PC-3 (cell line): ENCODE results near the gene EFR3B. TPM values are rescaled to one million over a fixed set of nuclear protein-coding genes. Genes with fewer than 3 reads are reported as not detected.

Experiments
- ATAC-seq: fragments of 200-7000 bp; cut with Tn5 transposase; 2 replicates; pipeline ENCODE4 v1.9.1; 2020; ENCODE audit warnings: mild to moderate bottlenecking, moderate library complexity
- BruUV-seq: library from RNA; stranded (reverse); fragments of 400-500 nt; replicated peaks from 2 replicates; lab custom pipeline; 2021; lab: Mats Ljungman, UMichigan
- CTCF ChIA-PET: fragments of 300-600 bp; sonication (Branson Sonifier 250); formaldehyde crosslinking; loops from one replicate; lab custom pipeline; 2022; ENCODE audit warnings: antibody characterized with exemption; lab: Charles Lee
- POLR2A ChIA-PET: fragments of 300-600 bp; sonication (Branson Sonifier 250); formaldehyde crosslinking; loops from one replicate; lab custom pipeline; 2022; ENCODE audit warnings: antibody characterized with exemption; ENCODE audit not compliant: unreplicated experiment; lab: Charles Lee
- DNase-seq: peaks from one replicate; pipeline ENCODE4 v3.0.0-alpha.2; 2015
- H2AFZ ChIP-seq: fragments of 300-600 bp; sonication (generic); 2 replicates; pipeline ENCODE4 v1.6.0; 2016; ENCODE audit warnings: antibody characterized with exemption, low read length
- H3F3A ChIP-seq: fragments of 300-600 bp; sonication (generic); one replicate; pipeline ENCODE4 v1.6.0; 2017; ENCODE audit warnings: antibody characterized with exemption, low read length, control low read depth, mild to moderate bottlenecking; ENCODE audit not compliant: unreplicated experiment
- H3K27ac ChIP-seq: fragments of 300-600 bp; sonication (generic); 2 replicates; pipeline ENCODE4 v1.5.1; 2016; ENCODE audit warnings: mild to moderate bottlenecking, low read length
- H3K27me3 ChIP-seq: fragments of 300-600 bp; sonication (generic); 2 replicates; pipeline ENCODE4 v1.6.1; 2016; ENCODE audit warnings: low read length, mixed read lengths
- H3K36me3 ChIP-seq: fragments of 300-600 bp; sonication (generic); 2 replicates; pipeline ENCODE4 v1.6.1; 2016; ENCODE audit warnings: low read depth, mixed run types, low read length, mixed read lengths
- H3K4me1 ChIP-seq: fragments of 300-600 bp; sonication (generic); 2 replicates; pipeline ENCODE4 v1.5.1; 2016; ENCODE audit warnings: low read length; ENCODE audit not compliant: insufficient read depth
- H3K4me2 ChIP-seq: fragments of 300-600 bp; sonication (generic); 2 replicates; pipeline ENCODE4 v1.6.0; 2016; ENCODE audit warnings: low read length
- H3K4me3 ChIP-seq: fragments of 300-600 bp; sonication (generic); 2 replicates; pipeline ENCODE4 v1.5.1; 2016; ENCODE audit warnings: mild to moderate bottlenecking, low read length, mixed read lengths
- H3K79me2 ChIP-seq: fragments of 300-600 bp; sonication (generic); 2 replicates; pipeline ENCODE4 v1.6.1; 2017; ENCODE audit warnings: low read length, mixed read lengths
- H3K9ac ChIP-seq: fragments of 300-600 bp; sonication (generic); 2 replicates; pipeline ENCODE4 v1.6.0; 2016; ENCODE audit warnings: mild to moderate bottlenecking, low read length
- H3K9me2 ChIP-seq: fragments of 300-600 bp; sonication (generic); replicated peaks from 2 replicates; pipeline ENCODE4 v1.6.1; 2016; ENCODE audit warnings: mixed run types, low read length, mixed read lengths
- H3K9me3 ChIP-seq: fragments of 300-600 bp; sonication (generic); 2 replicates; pipeline ENCODE4 v1.6.1; 2016; ENCODE audit warnings: low read length, mixed read lengths
- H4K20me1 ChIP-seq: fragments of 300-600 bp; sonication (generic); 2 replicates; pipeline ENCODE4 v1.6.1; 2016; ENCODE audit warnings: low read length, mixed read lengths
- CTCF ChIP-seq: fragments of 300-600 bp; sonication (generic); conservative IDR thresholded peaks from 2 replicates; pipeline ENCODE4 v1.5.1; 2017; ENCODE audit warnings: antibody characterized with exemption, low read depth, mild to moderate bottlenecking, low read length
- EZH2 ChIP-seq: fragments of 300-600 bp; sonication (generic); IDR thresholded peaks from one replicate; pipeline ENCODE4 v1.6.1; 2017; ENCODE audit warnings: antibody characterized with exemption, mild to moderate bottlenecking, low read length; ENCODE audit not compliant: unreplicated experiment
- EZH2phosphoT487 ChIP-seq: fragments of 300-600 bp; sonication (generic); IDR thresholded peaks from 2 replicates; pipeline ENCODE4 v1.6.1; 2018; ENCODE audit warnings: mild to moderate bottlenecking, antibody characterized with exemption, low read length, borderline replicate concordance
- intact Hi-C: fragments of 100-400 bp; cut with micrococcal nuclease; formaldehyde crosslinking; loops from 2 replicates; pipeline ENCODE4 v1.9.0; 2023
- total RNA-seq: library from RNA; depleted of rRNA; stranded (reverse); fragments of >200 nt; gene quantifications from 2 replicates; pipeline ENCODE4 v1.2.3, GENCODE V29; 2014

EFR3B gene
- total RNA-seq, 1 experiment from 2014 or later: 4.6 TPM

GRCh38 chr2:25055376-25055920 is 13.6 kb downstream of the EFR3B start:
- Histone ChIP-seq H3K79me2 (no peaks in the 10 kb centered on the region), H3K36me3 (no peaks in the 10 kb centered on the region), H4K20me1 (no peaks in the 10 kb centered on the region), H3K27ac (no peak overlapping the region), H3K4me1 (no peaks in the 10 kb centered on the region), H3K9ac (no peak overlapping the region), H3K9me2 (no peaks in the 10 kb centered on the region), H3K27me3 (no peaks in the 10 kb centered on the region), H3K4me3 (no peak overlapping the region), H2AFZ (no peak overlapping the region), H3F3A (no peaks in the 10 kb centered on the region), H3K4me2 (no peak overlapping the region), H3K9me3 (no peaks in the 10 kb centered on the region)
- intact Hi-C loops: no loop called here
- ChIA-PET CTCF (no interaction called here), POLR2A (no interaction called here)
- no peak for DNase-seq
- TF ChIP-seq EZH2: no peak
- TF ChIP-seq EZH2phosphoT487: no peak
- no peak for TF ChIP-seq CTCF
- no TSS peak for BruUV-seq
- ATAC-seq: no peak

GRCh38 chr2:25056098-25056821 is 14.4 kb downstream of the EFR3B start:
- ATAC-seq (no peak), DNase-seq (no peak)
- Histone ChIP-seq H3K4me1 (no peaks in the 10 kb centered on the region), H3K9me2 (no peaks in the 10 kb centered on the region), H2AFZ (no peak overlapping the region), H3K27me3 (no peaks in the 10 kb centered on the region), H4K20me1 (no peaks in the 10 kb centered on the region), H3K9ac (no peak overlapping the region), H3K27ac (no peak overlapping the region), H3F3A (no peaks in the 10 kb centered on the region), H3K4me3 (no peak overlapping the region), H3K9me3 (no peaks in the 10 kb centered on the region), H3K36me3 (no peaks in the 10 kb centered on the region), H3K79me2 (no peaks in the 10 kb centered on the region), H3K4me2 (no peak overlapping the region)
- ChIA-PET CTCF (no interaction called here), POLR2A (no interaction called here)
- no TSS peak for BruUV-seq
- intact Hi-C loops: no loop called here
- TF ChIP-seq EZH2: no peak

GRCh38 chr2:25062511-25062917 is 20.6 kb downstream of the EFR3B start:
- ATAC-seq (no peak), DNase-seq (no peak)
- no peaks in the 10 kb centered on the region for H3K9me3 ChIP-seq
- TF ChIP-seq CTCF (no peak), EZH2 (no peak), EZH2phosphoT487 (no peak)
- H3K9ac ChIP-seq: no peak overlapping the region
- H2AFZ ChIP-seq: no peak overlapping the region
- H3K4me3 ChIP-seq: no peak overlapping the region
- H3K27ac ChIP-seq: no peak overlapping the region
- no peaks in the 10 kb centered on the region for H3K9me2 ChIP-seq
- H3K79me2 ChIP-seq: no peaks in the 10 kb centered on the region
- no peaks in the 10 kb centered on the region for H3F3A ChIP-seq
- ChIA-PET POLR2A (no interaction called here), CTCF (no interaction called here)
- peaks cover 9% of the 10 kb centered on the region for H3K4me1 ChIP-seq
- H4K20me1 ChIP-seq: no peaks in the 10 kb centered on the region
- no peaks in the 10 kb centered on the region for H3K36me3 ChIP-seq
- H3K27me3 ChIP-seq: no peaks in the 10 kb centered on the region
- H3K4me2 ChIP-seq: no peak overlapping the region
- intact Hi-C loops: no loop called here
- BruUV-seq: no TSS peak
